Esophagus squamous epithelium (tissue), 4 donors: Measurements from ENCODE around the gene GPC3.

ENCODE experiments used
- POLR2A ChIP-seq, 4 donors: fragments of 450-650 bp; IDR thresholded peaks; one replicate each; pipeline ENCODE4 v1.6.1; 2017; ENCODE audit warnings: antibody characterized with exemption in 4 of 4, mild to moderate bottlenecking in 4 of 4, moderate library complexity in 3 of 4
- TF ChIP-seq, protein P1 (sequence below), 6 experiments: fragments of 450-650 bp in 4 of 6; fragments of 200-600 bp in 2 of 6; sonication (generic) in 2 of 6; IDR thresholded peaks; one replicate each; pipeline ENCODE4 v1.5.1; 2016 to 2019; ENCODE audit warnings: antibody characterized with exemption in 6 of 6, mild to moderate bottlenecking in 4 of 6, moderate library complexity in 4 of 6

DNA sequence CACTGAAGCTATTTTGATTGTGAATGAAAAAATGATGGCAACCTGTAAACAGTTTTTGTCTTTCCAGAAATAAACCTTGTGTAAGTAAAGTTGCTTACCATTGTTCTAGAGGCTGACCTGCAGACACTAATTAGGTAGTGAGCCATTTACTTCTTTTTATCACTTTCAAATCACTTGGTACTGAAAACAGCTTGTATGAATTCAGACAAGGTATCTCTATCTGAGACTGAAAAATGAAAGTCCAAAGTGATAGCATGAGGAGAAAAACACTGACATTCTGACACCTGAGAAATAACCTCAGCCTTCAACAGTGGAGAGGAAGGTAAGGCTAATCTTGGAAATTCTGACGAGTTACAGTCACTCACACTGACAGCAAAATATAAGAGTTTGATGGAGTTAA is 238.8 kb downstream of the GPC3 start:
- TF ChIP-seq, protein P1, sequence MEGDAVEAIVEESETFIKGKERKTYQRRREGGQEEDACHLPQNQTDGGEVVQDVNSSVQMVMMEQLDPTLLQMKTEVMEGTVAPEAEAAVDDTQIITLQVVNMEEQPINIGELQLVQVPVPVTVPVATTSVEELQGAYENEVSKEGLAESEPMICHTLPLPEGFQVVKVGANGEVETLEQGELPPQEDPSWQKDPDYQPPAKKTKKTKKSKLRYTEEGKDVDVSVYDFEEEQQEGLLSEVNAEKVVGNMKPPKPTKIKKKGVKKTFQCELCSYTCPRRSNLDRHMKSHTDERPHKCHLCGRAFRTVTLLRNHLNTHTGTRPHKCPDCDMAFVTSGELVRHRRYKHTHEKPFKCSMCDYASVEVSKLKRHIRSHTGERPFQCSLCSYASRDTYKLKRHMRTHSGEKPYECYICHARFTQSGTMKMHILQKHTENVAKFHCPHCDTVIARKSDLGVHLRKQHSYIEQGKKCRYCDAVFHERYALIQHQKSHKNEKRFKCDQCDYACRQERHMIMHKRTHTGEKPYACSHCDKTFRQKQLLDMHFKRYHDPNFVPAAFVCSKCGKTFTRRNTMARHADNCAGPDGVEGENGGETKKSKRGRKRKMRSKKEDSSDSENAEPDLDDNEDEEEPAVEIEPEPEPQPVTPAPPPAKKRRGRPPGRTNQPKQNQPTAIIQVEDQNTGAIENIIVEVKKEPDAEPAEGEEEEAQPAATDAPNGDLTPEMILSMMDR (IDR thresholded peaks at IDR 0.05) = no peak
- no peak for TF ChIP-seq POLR2A (IDR thresholded peaks at IDR 0.05)
